HepG2 (cell line): ENCODE measurements around the gene TSPAN31. TPM values are rescaled to one million over a fixed set of nuclear protein-coding genes. Genes with fewer than 3 reads are reported as not detected.

Experiments
- AHR ChIP-seq: IDR thresholded peaks from 2 replicates; pipeline ENCODE4 v1.6.1; 2018; ENCODE audit warnings: missing genetic modification reagents, missing compliant biosample characterization
- BRD4 ChIP-seq: sonication (generic); formaldehyde crosslinking; IDR thresholded peaks from 2 replicates; pipeline ENCODE4 v1.4.0; 2020; ENCODE audit warnings: missing genetic modification reagents
- CEBPG ChIP-seq: IDR thresholded peaks from 2 replicates; pipeline ENCODE4 v1.6.1; 2016
- EHMT2 ChIP-seq: fragments of 200-600 bp; sonication (generic); IDR thresholded peaks from 2 replicates; pipeline ENCODE4 v1.7.0; 2017; ENCODE audit warnings: antibody characterized with exemption, low read depth, low read length, borderline replicate concordance
- HMG20B ChIP-seq: conservative IDR thresholded peaks from 2 replicates; pipeline ENCODE4 v1.6.1; 2016; ENCODE audit warnings: missing genetic modification reagents, missing compliant biosample characterization
- LCORL ChIP-seq, 2 experiments: fragments of 450-650 bp in 1 of 2; sonication (generic) in 1 of 2; formaldehyde crosslinking in 1 of 2; IDR thresholded peaks; 2 replicates each; pipeline versions ENCODE4 v1.5.0 to v1.6.1; 2017 to 2020; ENCODE audit warnings: antibody characterized with exemption in 1 of 2, missing genetic modification reagents in 1 of 2
- MTA1 ChIP-seq: sonication (generic); formaldehyde crosslinking; IDR thresholded peaks from 2 replicates; pipeline ENCODE4 v1.4.0; 2020; ENCODE audit warnings: missing genetic modification reagents, mild to moderate bottlenecking, borderline replicate concordance
- NAIF1 ChIP-seq: sonication (generic); formaldehyde crosslinking; IDR thresholded peaks from 2 replicates; pipeline ENCODE4 v1.5.0; 2020; ENCODE audit warnings: mild to moderate bottlenecking, missing genetic modification reagents, borderline replicate concordance
- NR2F2 ChIP-seq: IDR thresholded peaks from 2 replicates; pipeline ENCODE4 v1.6.1; 2012; ENCODE audit warnings: low read depth, inconsistent platforms, borderline replicate concordance
- NRL ChIP-seq: sonication (generic); formaldehyde crosslinking; IDR thresholded peaks from 2 replicates; pipeline ENCODE4 v1.5.0; 2020; ENCODE audit warnings: missing genetic modification reagents, mild to moderate bottlenecking, moderate library complexity, borderline replicate concordance
- ZBTB1 ChIP-seq: sonication (generic); formaldehyde crosslinking; IDR thresholded peaks from 2 replicates; pipeline ENCODE4 v1.4.0; 2020; ENCODE audit warnings: missing genetic modification reagents, borderline replicate concordance
- ZFX ChIP-seq: sonication (generic); formaldehyde crosslinking; IDR thresholded peaks from 2 replicates; pipeline ENCODE4 v1.4.0; 2020; ENCODE audit warnings: mild to moderate bottlenecking, low read depth, missing genetic modification reagents, moderate library complexity
- ZNF180 ChIP-seq: sonication (generic); formaldehyde crosslinking; IDR thresholded peaks from 2 replicates; pipeline ENCODE4 v1.4.0; 2020; ENCODE audit warnings: low read depth, missing genetic modification reagents, borderline replicate concordance
- ZNF329 ChIP-seq: sonication (generic); formaldehyde crosslinking; IDR thresholded peaks from 2 replicates; pipeline ENCODE4 v1.9.0; 2021; ENCODE audit warnings: low read depth, mild to moderate bottlenecking, missing genetic modification reagents
- ZNF839 ChIP-seq: sonication (generic); formaldehyde crosslinking; IDR thresholded peaks from 2 replicates; pipeline ENCODE4 v1.4.0; 2020; ENCODE audit warnings: missing genetic modification reagents, mild to moderate bottlenecking, borderline replicate concordance
- polyA plus RNA-seq, 8 experiments: library from polyadenylated mRNA; depleted of rRNA in 3 of 8; stranded (reverse) in 7 of 8; unstranded in 1 of 8; fragments of >200 nt; fragmentation: Illumina TruSeq in 4 of 8; extraction: Trizol in 4 of 8; gene quantifications; 2 replicates each; pipeline versions ENCODE4 v1.2.1 to v1.2.3, GENCODE V29; 2011 to 2016; ENCODE audit warnings: low read depth in 4 of 8, missing spikeins in 1 of 8, mixed read lengths in 1 of 8; ENCODE audit not compliant: insufficient read depth in 1 of 8
- total RNA-seq, 5 experiments: library from RNA; depleted of rRNA; stranded (reverse); fragments of >200 nt; fragmentation: Illumina TruSeq; extraction: Trizol; gene quantifications; 2 replicates each; pipeline ENCODE4 v1.2.3, GENCODE V29; 2016; ENCODE audit warnings: low read depth in 1 of 5
- TF ChIP-seq, protein P1 (sequence below): sonication (generic); formaldehyde crosslinking; IDR thresholded peaks from 2 replicates; pipeline ENCODE4 v1.5.1; 2020; ENCODE audit warnings: missing genetic modification reagents, mild to moderate bottlenecking, borderline replicate concordance
- TF ChIP-seq, protein P2 (sequence below): IDR thresholded peaks from 2 replicates; pipeline ENCODE4 v1.6.1; 2018; ENCODE audit warnings: missing genetic modification reagents

TSPAN31 gene
- total and polyA plus RNA-seq, 2 of the 13 experiments (the other 11 are each of a cell fraction or from before 2014, with no cell fraction given), result 10.4 to 24.6 TPM

DNA sequence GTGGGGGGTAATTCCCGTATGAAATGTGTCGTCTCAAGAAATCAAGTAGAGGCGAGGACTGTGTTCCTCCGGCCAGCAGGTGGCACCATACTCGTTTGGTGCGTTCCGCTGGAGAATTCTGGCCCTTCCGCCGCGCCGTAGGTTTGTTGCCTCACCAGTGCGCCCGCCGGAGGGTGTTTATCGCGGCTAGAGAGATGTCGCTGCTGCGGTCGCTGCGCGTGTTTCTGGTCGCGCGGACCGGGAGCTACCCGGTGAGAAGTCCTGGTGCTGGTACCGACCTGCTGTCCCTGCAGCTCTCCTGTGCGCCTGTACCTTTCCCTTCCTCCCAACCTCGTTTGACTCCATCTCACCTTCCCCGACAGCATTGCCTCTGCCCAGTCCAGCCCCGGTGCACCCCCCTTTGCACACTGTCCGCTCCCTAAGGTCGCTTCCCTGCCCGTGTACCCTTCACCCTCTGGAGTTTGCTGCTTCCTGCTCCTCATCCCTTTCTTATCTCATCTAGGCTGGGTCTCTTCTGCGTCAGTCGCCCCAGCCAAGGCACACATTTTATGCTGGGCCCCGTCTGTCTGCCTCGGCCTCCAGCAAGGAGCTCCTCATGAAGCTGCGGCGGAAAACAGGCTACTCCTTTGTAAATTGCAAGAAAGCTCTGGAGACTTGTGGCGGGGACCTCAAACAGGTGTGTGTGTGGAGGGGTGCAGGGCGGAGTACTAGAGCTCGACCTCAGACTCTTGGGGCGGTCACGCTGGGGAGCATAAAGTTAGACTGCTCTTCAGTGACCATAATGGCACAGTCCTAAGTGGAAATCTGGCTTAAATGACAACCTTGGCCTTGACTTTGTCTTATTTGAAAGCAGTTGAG, 38.0 kb downstream of the TSPAN31 start, which contains the start of gene TSFM (continued):
- TF ChIP-seq, protein P1, sequence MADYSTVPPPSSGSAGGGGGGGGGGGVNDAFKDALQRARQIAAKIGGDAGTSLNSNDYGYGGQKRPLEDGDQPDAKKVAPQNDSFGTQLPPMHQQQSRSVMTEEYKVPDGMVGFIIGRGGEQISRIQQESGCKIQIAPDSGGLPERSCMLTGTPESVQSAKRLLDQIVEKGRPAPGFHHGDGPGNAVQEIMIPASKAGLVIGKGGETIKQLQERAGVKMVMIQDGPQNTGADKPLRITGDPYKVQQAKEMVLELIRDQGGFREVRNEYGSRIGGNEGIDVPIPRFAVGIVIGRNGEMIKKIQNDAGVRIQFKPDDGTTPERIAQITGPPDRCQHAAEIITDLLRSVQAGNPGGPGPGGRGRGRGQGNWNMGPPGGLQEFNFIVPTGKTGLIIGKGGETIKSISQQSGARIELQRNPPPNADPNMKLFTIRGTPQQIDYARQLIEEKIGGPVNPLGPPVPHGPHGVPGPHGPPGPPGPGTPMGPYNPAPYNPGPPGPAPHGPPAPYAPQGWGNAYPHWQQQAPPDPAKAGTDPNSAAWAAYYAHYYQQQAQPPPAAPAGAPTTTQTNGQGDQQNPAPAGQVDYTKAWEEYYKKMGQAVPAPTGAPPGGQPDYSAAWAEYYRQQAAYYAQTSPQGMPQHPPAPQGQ (CRISPR knock-in tag), result no peak
- TF ChIP-seq LCORL (IDR thresholded peaks at IDR 0.05) (no peak), LCORL (CRISPR knock-in tag; IDR thresholded peaks at IDR 0.05) (peak; percentile 70), AHR (CRISPR knock-in tag) (peak; percentile 71; the same call in 1 of the 2 replicates), HMG20B (no peak), ZNF329 (CRISPR knock-in tag) (no peak; the same call in 1 of the 2 replicates), EHMT2 (no peak), ZBTB1 (no peak), MTA1 (CRISPR knock-in tag) (no peak), CEBPG (CRISPR knock-in tag) (peak; percentile 92), NR2F2 (no peak; the same call in 1 of the 2 replicates), NRL (CRISPR knock-in tag) (peak; percentile 48; the same call in 1 of the 2 replicates), ZNF180 (no peak), NAIF1 (CRISPR knock-in tag) (peak; percentile 81), ZFX (CRISPR knock-in tag) (peak; percentile 84), ZNF839 (CRISPR knock-in tag) (no peak), BRD4 (CRISPR knock-in tag) (peak; percentile 82)
- TF ChIP-seq, protein P2, sequence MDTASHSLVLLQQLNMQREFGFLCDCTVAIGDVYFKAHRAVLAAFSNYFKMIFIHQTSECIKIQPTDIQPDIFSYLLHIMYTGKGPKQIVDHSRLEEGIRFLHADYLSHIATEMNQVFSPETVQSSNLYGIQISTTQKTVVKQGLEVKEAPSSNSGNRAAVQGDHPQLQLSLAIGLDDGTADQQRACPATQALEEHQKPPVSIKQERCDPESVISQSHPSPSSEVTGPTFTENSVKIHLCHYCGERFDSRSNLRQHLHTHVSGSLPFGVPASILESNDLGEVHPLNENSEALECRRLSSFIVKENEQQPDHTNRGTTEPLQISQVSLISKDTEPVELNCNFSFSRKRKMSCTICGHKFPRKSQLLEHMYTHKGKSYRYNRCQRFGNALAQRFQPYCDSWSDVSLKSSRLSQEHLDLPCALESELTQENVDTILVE (CRISPR knock-in tag), result peak; percentile 87
